Kasumi-1 (cell line): Measurements from ENCODE around the gene TMF1.
A peak's percentile ranks its signal among the peaks of the same experiment; 100 is the strongest.

Experiments used
- DNase-seq, 2 experiments: peaks; one replicate each; lab custom pipeline; 2025; lab: John Stamatoyannopoulos, UW

TMF1 gene

GRCh38 chr3:68977486-68978167 is 74.5 kb downstream of the TMF1 start:
- DNase-seq = no peak

- DNase-seq = no peak
These were observed 77.4 kb downstream of the TMF1 start for GRCh38 chr3:68974711-68975110.

GRCh38 chr3:68973639-68974038 is 78.5 kb downstream of the TMF1 start:
- no peak for DNase-seq

GRCh38 chr3:68972358-68972979 is 79.7 kb downstream of the TMF1 start:
- DNase-seq = peak; percentile 70 to 80
